AG09309 (cell line): ENCODE results near the gene RRAGC.
"Not testable (repeated sequence)": the region's sequence is repeated elsewhere in the genome, so short reads cannot be mapped to it uniquely, and the experiment has no call there.

Source experiments
- DNase-seq: peaks from one replicate; pipeline ENCODE4 v3.0.0-alpha.2; 2010; ENCODE audit warnings: low read depth
- H3K4me3 ChIP-seq: 2 replicates; pipeline ENCODE4 v1.5.1; 2011; ENCODE audit warnings: mild to moderate bottlenecking, low read depth, low read length, moderate library complexity; ENCODE audit not compliant: control insufficient read depth
- CTCF ChIP-seq: IDR thresholded peaks from 2 replicates; pipeline ENCODE4 v1.5.1; 2011; ENCODE audit warnings: mild to moderate bottlenecking, low read depth, low read length, inconsistent platforms; ENCODE audit not compliant: insufficient read depth, control insufficient read depth; ENCODE audit errors: missing control alignments

The RRAGC gene

GRCh38 chr1:38839363-38839762 lies 20.2 kb downstream of the RRAGC start:
- no peak overlapping the region for H3K4me3 ChIP-seq
- TF ChIP-seq CTCF, result no peak
- DNase-seq, result no peak

- DNase-seq, H3K4me3 ChIP-seq: not testable (repeated sequence)
Measured at GRCh38 chr1:38836316-38836715, 23.3 kb downstream of the RRAGC start.

GRCh38 chr1:38834937-38835827 lies 24.4 kb downstream of the RRAGC start:
- peak; percentile 71 for TF ChIP-seq CTCF
- no peak overlapping the region for H3K4me3 ChIP-seq
- DNase-seq, result peak; percentile 63

- no peak overlapping the region for H3K4me3 ChIP-seq
- no peak for TF ChIP-seq CTCF
- DNase-seq, result no peak
Measured at GRCh38 chr1:38834221-38834782, 25.3 kb downstream of the RRAGC start.

GRCh38 chr1:38833146-38833545 lies 26.4 kb downstream of the RRAGC start:
- no peak for TF ChIP-seq CTCF
- DNase-seq, result no peak
- no peak overlapping the region for H3K4me3 ChIP-seq

- no peak for TF ChIP-seq CTCF
- H3K4me3 ChIP-seq, result no peak overlapping the region
- no peak for DNase-seq
Measured at GRCh38 chr1:38832370-38832734, 27.2 kb downstream of the RRAGC start.

GRCh38 chr1:38831731-38832369 lies 27.7 kb downstream of the RRAGC start:
- no peak for DNase-seq
- H3K4me3 ChIP-seq, result no peak overlapping the region
- TF ChIP-seq CTCF, result no peak
